PC-9 (cell line): ENCODE results near the gene NLRC3.

ENCODE experiments used
- EZH2 ChIP-seq: fragments of 200-600 bp; sonication (generic); IDR thresholded peaks from 2 replicates; pipeline ENCODE4 v1.8.0; 2017; ENCODE audit warnings: antibody characterized with exemption, low read depth
- TF ChIP-seq, protein P1 (sequence below): fragments of 200-600 bp; sonication (generic); conservative IDR thresholded peaks from 2 replicates; pipeline ENCODE4 v1.6.1; 2017; ENCODE audit warnings: mixed run types, antibody characterized with exemption, mild to moderate bottlenecking, moderate library complexity

DNA sequence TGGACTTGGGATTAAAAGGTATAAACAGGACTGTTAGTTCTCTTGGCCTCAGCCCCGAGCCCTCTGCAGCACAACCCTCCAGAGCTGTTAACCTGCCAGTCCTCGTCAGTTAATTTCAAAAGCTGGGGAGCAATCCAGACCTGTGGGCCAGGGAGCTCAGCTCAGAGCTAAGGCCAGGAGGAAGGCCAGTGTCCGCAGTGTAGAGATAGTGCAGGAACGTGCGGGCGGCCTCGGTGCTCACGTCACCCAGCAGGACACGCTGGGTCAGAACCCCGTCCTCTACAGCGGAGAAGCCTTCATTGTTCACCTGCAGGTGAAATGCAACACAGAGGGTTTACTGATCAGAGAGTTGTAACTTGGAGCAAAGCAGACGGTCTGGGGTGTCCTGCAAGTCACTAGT, 15.4 kb upstream of the NLRC3 start:
- TF ChIP-seq, protein P1, sequence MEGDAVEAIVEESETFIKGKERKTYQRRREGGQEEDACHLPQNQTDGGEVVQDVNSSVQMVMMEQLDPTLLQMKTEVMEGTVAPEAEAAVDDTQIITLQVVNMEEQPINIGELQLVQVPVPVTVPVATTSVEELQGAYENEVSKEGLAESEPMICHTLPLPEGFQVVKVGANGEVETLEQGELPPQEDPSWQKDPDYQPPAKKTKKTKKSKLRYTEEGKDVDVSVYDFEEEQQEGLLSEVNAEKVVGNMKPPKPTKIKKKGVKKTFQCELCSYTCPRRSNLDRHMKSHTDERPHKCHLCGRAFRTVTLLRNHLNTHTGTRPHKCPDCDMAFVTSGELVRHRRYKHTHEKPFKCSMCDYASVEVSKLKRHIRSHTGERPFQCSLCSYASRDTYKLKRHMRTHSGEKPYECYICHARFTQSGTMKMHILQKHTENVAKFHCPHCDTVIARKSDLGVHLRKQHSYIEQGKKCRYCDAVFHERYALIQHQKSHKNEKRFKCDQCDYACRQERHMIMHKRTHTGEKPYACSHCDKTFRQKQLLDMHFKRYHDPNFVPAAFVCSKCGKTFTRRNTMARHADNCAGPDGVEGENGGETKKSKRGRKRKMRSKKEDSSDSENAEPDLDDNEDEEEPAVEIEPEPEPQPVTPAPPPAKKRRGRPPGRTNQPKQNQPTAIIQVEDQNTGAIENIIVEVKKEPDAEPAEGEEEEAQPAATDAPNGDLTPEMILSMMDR: no peak
- no peak for TF ChIP-seq EZH2
